Measurements from ENCODE around the gene ARMH4. TPM values are rescaled to one million over a fixed set of nuclear protein-coding genes. Genes with fewer than 3 reads are reported as not detected.

Gene ARMH4
- polyA plus RNA-seq, 1 donor (not counting 4 experiments of a cell fraction or from before 2014, with no cell fraction given), result 0.56 TPM

DNA sequence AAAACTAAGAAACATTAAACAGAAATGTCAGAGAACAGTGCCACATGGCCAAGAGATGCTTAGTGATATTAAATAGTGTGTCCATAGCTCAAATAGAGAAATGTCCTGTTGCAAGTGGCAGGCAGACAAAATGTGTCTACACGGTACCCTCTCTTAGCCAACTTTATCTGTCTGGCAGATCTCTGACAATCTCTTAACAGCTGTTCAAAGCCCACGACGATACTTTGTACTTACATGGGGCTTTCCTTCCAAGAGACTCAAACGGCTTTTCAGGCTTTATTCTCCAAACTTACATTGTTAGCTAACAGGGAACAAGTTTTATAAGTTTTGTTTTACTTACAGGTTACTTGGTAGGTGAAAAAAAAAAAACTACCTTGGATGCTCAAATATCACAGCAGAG is 45.6 kb downstream of the ARMH4 start:
- Histone ChIP-seq H3K27ac (ENCODE audit: control insufficient read depth, insufficient read depth, low read length) (no peak overlapping the region), H3K9ac (ENCODE audit: control insufficient read depth, extremely low read depth, insufficient read depth, low read length) (no peak overlapping the region), H3K9me3 (ENCODE audit: control insufficient read depth, low read depth, low read length) (no peaks in the 10 kb centered on the region), H3K4me3 (ENCODE audit: control insufficient read depth in 2 of 3, extremely low read depth in 1 of 3, insufficient read depth in 2 of 3, low read depth in 1 of 3, low read length in 3 of 3) (no peak overlapping the region), H2AFZ (ENCODE audit: control insufficient read depth, low read length) (no peak overlapping the region), H3K4me1 (ENCODE audit: control insufficient read depth, extremely low read depth, insufficient read depth, low read length) (no peaks in the 10 kb centered on the region), H3K36me3 (ENCODE audit: control insufficient read depth in 2 of 2, extremely low read depth in 1 of 2, insufficient read depth in 2 of 2, low read length in 2 of 2) (no peaks in the 10 kb centered on the region), H3K79me2 (ENCODE audit: control insufficient read depth, insufficient read depth, low read length) (no peaks in the 10 kb centered on the region), H3K4me2 (ENCODE audit: control insufficient read depth, extremely low read depth, insufficient read depth, low read depth, low read length) (no peak overlapping the region), H3K9me1 (ENCODE audit: control insufficient read depth, extremely low read depth, insufficient read depth, low read length) (no peaks in the 10 kb centered on the region), H3K27me3 (ENCODE audit: control insufficient read depth, extremely low read depth, insufficient read depth, low read length) (no peaks in the 10 kb centered on the region), H4K20me1 (ENCODE audit: control insufficient read depth, extremely low read depth, insufficient read depth, low read length) (no peaks in the 10 kb centered on the region)
- TF ChIP-seq EZH2 (IDR thresholded peaks at IDR 0.05; ENCODE audit: low read length) (no peak), CTCF (optimal IDR thresholded peaks at IDR 0.05 in 1 of 3, IDR thresholded peaks at IDR 0.05 in 1 of 3, conservative IDR thresholded peaks at IDR 0.05 in 1 of 3; ENCODE audit: extremely low read depth in 1 of 3, insufficient read depth in 2 of 3, low read length in 3 of 3) (no peak)
- FAIRE-seq, result no peak
- dilution Hi-C loops (cut with MboI; ENCODE audit: extremely low pct_ligation_motif_present, low sequenced_read_pairs), result no loop called here
- no peak for DNase-seq (ENCODE audit: low read depth, low spot score)

- Histone ChIP-seq H3K79me2 (ENCODE audit: control insufficient read depth, insufficient read depth, low read length) (no peaks in the 10 kb centered on the region), H3K36me3 (ENCODE audit: control insufficient read depth in 2 of 2, extremely low read depth in 1 of 2, insufficient read depth in 2 of 2, low read length in 2 of 2) (no peaks in the 10 kb centered on the region), H3K4me3 (ENCODE audit: control insufficient read depth in 2 of 3, extremely low read depth in 1 of 3, insufficient read depth in 2 of 3, low read depth in 1 of 3, low read length in 3 of 3) (no peak overlapping the region), H3K9me1 (ENCODE audit: control insufficient read depth, extremely low read depth, insufficient read depth, low read length) (no peaks in the 10 kb centered on the region), H3K9me3 (ENCODE audit: control insufficient read depth, low read depth, low read length) (no peaks in the 10 kb centered on the region), H3K4me1 (ENCODE audit: control insufficient read depth, extremely low read depth, insufficient read depth, low read length) (no peaks in the 10 kb centered on the region), H3K4me2 (ENCODE audit: control insufficient read depth, extremely low read depth, insufficient read depth, low read depth, low read length) (no peak overlapping the region), H3K27ac (ENCODE audit: control insufficient read depth, insufficient read depth, low read length) (no peak overlapping the region), H3K27me3 (ENCODE audit: control insufficient read depth, extremely low read depth, insufficient read depth, low read length) (peaks cover 4% of the 10 kb centered on the region), H3K9ac (ENCODE audit: control insufficient read depth, extremely low read depth, insufficient read depth, low read length) (no peak overlapping the region), H4K20me1 (ENCODE audit: control insufficient read depth, extremely low read depth, insufficient read depth, low read length) (no peaks in the 10 kb centered on the region), H2AFZ (ENCODE audit: control insufficient read depth, low read length) (no peak overlapping the region)
- dilution Hi-C loops (cut with MboI; ENCODE audit: extremely low pct_ligation_motif_present, low sequenced_read_pairs), result no loop called here
- no peak for FAIRE-seq
- no peak for TF ChIP-seq CTCF (optimal IDR thresholded peaks at IDR 0.05 in 1 of 3, IDR thresholded peaks at IDR 0.05 in 1 of 3, conservative IDR thresholded peaks at IDR 0.05 in 1 of 3; ENCODE audit: extremely low read depth in 1 of 3, insufficient read depth in 2 of 3, low read length in 3 of 3)
- no peak for DNase-seq (ENCODE audit: low read depth, low spot score)
These were observed 47.2 kb downstream of the ARMH4 start for GRCh38 chr14:58104808-58105207.

Data from keratinocyte (primary cell).